Body of pancreas (tissue), 4 donors: Measurements from ENCODE around the gene HYCC1.

ENCODE experiments used
- POLR2A ChIP-seq, 3 donors: fragments of 450-650 bp; IDR thresholded peaks; one replicate each; pipeline ENCODE4 v1.6.1; 2016; ENCODE audit warnings: antibody characterized with exemption in 3 of 3, mild to moderate bottlenecking in 2 of 3
- TF ChIP-seq, protein P1 (sequence below), 7 experiments: fragments of 450-650 bp in 4 of 7; fragments of 200-600 bp in 3 of 7; sonication (generic) in 3 of 7; IDR thresholded peaks; one replicate each; pipeline ENCODE4 v1.5.1; 2016 to 2019; ENCODE audit warnings: antibody characterized with exemption in 7 of 7

DNA sequence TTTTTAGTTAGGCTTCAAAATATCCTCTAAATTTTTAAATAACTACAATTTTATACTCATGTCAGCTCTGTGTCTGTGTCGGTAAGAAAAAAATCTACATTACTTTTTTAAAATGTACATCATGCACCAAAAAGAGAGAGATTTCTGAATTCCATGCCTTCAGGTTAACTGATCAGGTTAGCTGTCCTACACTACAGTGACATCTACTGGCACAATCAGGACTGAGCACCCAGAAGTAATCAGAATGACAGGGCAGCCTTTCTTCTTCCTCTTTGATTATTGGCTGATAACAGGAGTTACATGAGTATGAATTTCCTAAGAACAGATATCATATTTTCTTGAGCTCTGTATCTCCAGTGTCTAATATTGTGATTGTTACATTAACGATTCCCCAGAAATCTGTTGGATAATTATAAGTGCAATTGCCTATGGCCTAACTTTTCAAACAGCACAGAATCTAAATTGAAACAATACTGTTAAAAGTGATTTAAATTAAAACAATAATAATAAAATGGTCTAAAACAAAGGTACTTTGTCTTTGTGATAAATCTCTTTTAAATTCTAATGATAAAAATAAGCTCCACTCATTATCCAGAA lies 41.8 kb upstream of the HYCC1 start:
- TF ChIP-seq, protein P1, sequence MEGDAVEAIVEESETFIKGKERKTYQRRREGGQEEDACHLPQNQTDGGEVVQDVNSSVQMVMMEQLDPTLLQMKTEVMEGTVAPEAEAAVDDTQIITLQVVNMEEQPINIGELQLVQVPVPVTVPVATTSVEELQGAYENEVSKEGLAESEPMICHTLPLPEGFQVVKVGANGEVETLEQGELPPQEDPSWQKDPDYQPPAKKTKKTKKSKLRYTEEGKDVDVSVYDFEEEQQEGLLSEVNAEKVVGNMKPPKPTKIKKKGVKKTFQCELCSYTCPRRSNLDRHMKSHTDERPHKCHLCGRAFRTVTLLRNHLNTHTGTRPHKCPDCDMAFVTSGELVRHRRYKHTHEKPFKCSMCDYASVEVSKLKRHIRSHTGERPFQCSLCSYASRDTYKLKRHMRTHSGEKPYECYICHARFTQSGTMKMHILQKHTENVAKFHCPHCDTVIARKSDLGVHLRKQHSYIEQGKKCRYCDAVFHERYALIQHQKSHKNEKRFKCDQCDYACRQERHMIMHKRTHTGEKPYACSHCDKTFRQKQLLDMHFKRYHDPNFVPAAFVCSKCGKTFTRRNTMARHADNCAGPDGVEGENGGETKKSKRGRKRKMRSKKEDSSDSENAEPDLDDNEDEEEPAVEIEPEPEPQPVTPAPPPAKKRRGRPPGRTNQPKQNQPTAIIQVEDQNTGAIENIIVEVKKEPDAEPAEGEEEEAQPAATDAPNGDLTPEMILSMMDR (IDR thresholded peaks at IDR 0.05) = peak; percentile 50 to 90 (median 86)
- TF ChIP-seq POLR2A (IDR thresholded peaks at IDR 0.05) = no peak
